ENCODE data around the gene TMEM87A. TPM values are rescaled to one million over a fixed set of nuclear protein-coding genes. Genes with fewer than 3 reads are reported as not detected.

TMEM87A gene
- total and polyA plus RNA-seq, 2 of the 4 experiments (the other 2 are of a cell fraction), result 16.6 to 45.3 TPM

GRCh38 chr15:42287931-42288330 is 14.7 kb upstream of the TMEM87A start:
- H4K5ac ChIP-seq (ENCODE audit: low read depth, low read length), result no peak overlapping the region
- no peak overlapping the region for H2AFZ ChIP-seq (replicated peaks; ENCODE audit: low read length, poor library complexity)
- no peak overlapping the region for H3K4me3 ChIP-seq (ENCODE audit: insufficient read depth, low read depth, low read length)
- no peak overlapping the region for H2AK9ac ChIP-seq (replicated peaks; ENCODE audit: low read depth, low read length, poor library complexity)
- H3K9me1 ChIP-seq (ENCODE audit: insufficient read depth, low read length), result 0 out of 2 replicates have a peak, but pooled peaks cover 2% of the 10 kb centered on the region
- ATAC-seq (ENCODE audit: low read depth) (no peak), DNase-seq (no peak)
- no peaks in the 10 kb centered on the region for H4K20me1 ChIP-seq (ENCODE audit: insufficient read depth, low read length)
- H3K9me3 ChIP-seq (ENCODE audit: control insufficient read depth, insufficient read depth, low read length), result no peaks in the 10 kb centered on the region
- H4K8ac ChIP-seq (ENCODE audit: low read depth in 2 of 2, low read length in 2 of 2), result no peak overlapping the region
- H4K91ac ChIP-seq (ENCODE audit: insufficient read depth, low read depth, low read length), result no peak overlapping the region
- no peak overlapping the region for H3K18ac ChIP-seq (ENCODE audit: low read depth, low read length)
- ChIA-PET POLR2A (ENCODE audit: unreplicated experiment) (no interaction called here), CTCF (no interaction called here)
- no CpG with 5 or more reads among the region's 4 CpGs for WGBS, 2 experiments (ENCODE audit: extremely low coverage in 2 of 2, insufficient read length in 1 of 2)
- intact Hi-C loops (cut with micrococcal nuclease) (no loop called here), in situ Hi-C loops (cut with MboI; ENCODE audit: low sequenced_read_pairs) (no loop called here), dilution Hi-C loops (cut with HindIII; ENCODE audit: low sequenced_read_pairs, unreplicated experiment) (no loop called here)
- no peak overlapping the region for H2BK20ac ChIP-seq (ENCODE audit: low read depth, low read length)
- H3K36me3 ChIP-seq (ENCODE audit: control insufficient read depth, insufficient read depth, low read length), result peaks cover 5% of the 10 kb centered on the region
- H3K9ac ChIP-seq (ENCODE audit: low read depth, low read length), result no peak overlapping the region
- no peak overlapping the region for H2BK5ac ChIP-seq (ENCODE audit: low read depth, low read length, poor library complexity, severe bottlenecking)
- BruUV-seq (replicated peaks), result no TSS peak
- no peak overlapping the region for H3K4ac ChIP-seq (ENCODE audit: low read depth, low read length)
- H3K23ac ChIP-seq (ENCODE audit: low read depth, low read length), result no peak overlapping the region
- H3K14ac ChIP-seq (replicated peaks; ENCODE audit: low read depth, low read length), result no peak overlapping the region
- H2BK120ac ChIP-seq (ENCODE audit: low read depth, low read length), result no peak overlapping the region
- H3K27me3 ChIP-seq (ENCODE audit: control insufficient read depth, insufficient read depth, low read length), result no peaks in the 10 kb centered on the region
- no peak overlapping the region for H3K56ac ChIP-seq (ENCODE audit: extremely low read depth, insufficient read depth, low read length)
- no peaks in the 10 kb centered on the region for H3K79me1 ChIP-seq (ENCODE audit: low read depth in 1 of 2, low read length in 2 of 2)
- no peak overlapping the region for H3K4me2 ChIP-seq (ENCODE audit: low read depth, low read length)
- H3K4me1 ChIP-seq (ENCODE audit: control insufficient read depth, insufficient read depth, low read length), result peaks cover 3% of the 10 kb centered on the region; the same call in 1 of the 2 replicates
- H2BK15ac ChIP-seq (ENCODE audit: low read depth, low read length), result no peak overlapping the region
- H2AK5ac ChIP-seq (ENCODE audit: low read depth, low read length), result no peak overlapping the region
- no peak for TF ChIP-seq MAFK (IDR thresholded peaks at IDR 0.05; ENCODE audit: low read depth, low read length)
- no peak for TF ChIP-seq RCOR1 (IDR thresholded peaks at IDR 0.05; ENCODE audit: insufficient replicate concordance, low read length)
- TF ChIP-seq CEBPB (IDR thresholded peaks at IDR 0.05; ENCODE audit: low read depth, low read length), result no peak
- TF ChIP-seq CHD1 (IDR thresholded peaks at IDR 0.05; ENCODE audit: low read depth, low read length), result no peak
- no peak for TF ChIP-seq NFE2L2 (IDR thresholded peaks at IDR 0.05; ENCODE audit: low read depth, low read length)
- TF ChIP-seq BHLHE40 (IDR thresholded peaks at IDR 0.05; ENCODE audit: low read depth, low read length), result no peak
- no peak for TF ChIP-seq SMC3 (IDR thresholded peaks at IDR 0.05; ENCODE audit: low read depth, low read length)
- H3K27ac ChIP-seq (ENCODE audit: insufficient read depth, low read length), result no peak overlapping the region

All from IMR-90 (cell line).